RWPE1 (cell line): Measurements from ENCODE around the gene KCNG2.

ENCODE experiments used
- CTCF ChIA-PET: fragments of 350-600 bp; sonication (Branson Sonifier 250); formaldehyde crosslinking; extraction: SDS; loops from one replicate; lab custom pipeline; 2021; lab: Yijun Ruan, JAX
- POLR2A ChIA-PET: fragments of 400-600 bp; formaldehyde crosslinking; extraction: SDS; loops from one replicate; lab custom pipeline; 2020; ENCODE audit warnings: antibody characterized with exemption; ENCODE audit not compliant: low non-redundant PET; lab: Yijun Ruan, JAX
- DNase-seq: peaks from one replicate; pipeline ENCODE4 v3.0.0; 2012; ENCODE audit warnings: low spot score
- H3K27ac ChIP-seq: fragments of 450-650 bp; 2 replicates; pipeline ENCODE4 v1.5.1; 2017
- CTCF ChIP-seq: fragments of 450-650 bp; conservative IDR thresholded peaks from 2 replicates; pipeline ENCODE4 v1.5.1; 2017; ENCODE audit warnings: low read depth, mild to moderate bottlenecking

KCNG2 gene

GRCh38 chr18:79794846-79795245, 2.9 kb upstream of the KCNG2 start:
- CTCF ChIA-PET, result no interaction called here
- no peak overlapping the region for H3K27ac ChIP-seq
- POLR2A ChIA-PET, result no interaction called here
- no peak for DNase-seq
- TF ChIP-seq CTCF, result no peak

DNA sequence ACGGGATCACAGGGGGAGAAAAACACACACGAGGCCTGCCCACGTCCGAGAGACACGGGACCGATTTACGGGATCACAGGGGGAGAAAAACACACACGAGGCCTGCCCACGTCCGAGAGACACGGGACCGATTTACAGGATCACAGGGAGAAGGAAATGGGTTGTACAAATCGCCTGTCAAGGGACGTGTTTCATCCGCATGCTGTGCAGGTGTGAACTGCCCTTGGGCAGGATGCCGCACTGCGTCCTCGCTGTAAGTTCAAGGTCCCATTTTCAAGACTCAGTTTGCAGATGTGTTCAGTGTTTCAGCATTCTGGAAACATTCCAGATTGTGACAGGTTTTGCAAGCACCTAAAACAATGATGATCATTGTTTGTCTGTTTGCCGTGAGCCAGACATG, 2.3 kb upstream of the KCNG2 start:
- POLR2A ChIA-PET, result no interaction called here
- TF ChIP-seq CTCF, result no peak
- no peak for DNase-seq
- H3K27ac ChIP-seq, result no peak overlapping the region
- CTCF ChIA-PET, result no interaction called here

GRCh38 chr18:79796016-79796415, 1.7 kb upstream of the KCNG2 start:
- CTCF ChIA-PET, result interaction anchor here (0.5 kb wide), 1 partner anchor 288 kb away, joined by 3 read pairs; no protein-coding TSS in a partner anchor
- no peak for DNase-seq
- TF ChIP-seq CTCF, result no peak
- POLR2A ChIA-PET, result no interaction called here
- H3K27ac ChIP-seq, result no peak overlapping the region

DNA sequence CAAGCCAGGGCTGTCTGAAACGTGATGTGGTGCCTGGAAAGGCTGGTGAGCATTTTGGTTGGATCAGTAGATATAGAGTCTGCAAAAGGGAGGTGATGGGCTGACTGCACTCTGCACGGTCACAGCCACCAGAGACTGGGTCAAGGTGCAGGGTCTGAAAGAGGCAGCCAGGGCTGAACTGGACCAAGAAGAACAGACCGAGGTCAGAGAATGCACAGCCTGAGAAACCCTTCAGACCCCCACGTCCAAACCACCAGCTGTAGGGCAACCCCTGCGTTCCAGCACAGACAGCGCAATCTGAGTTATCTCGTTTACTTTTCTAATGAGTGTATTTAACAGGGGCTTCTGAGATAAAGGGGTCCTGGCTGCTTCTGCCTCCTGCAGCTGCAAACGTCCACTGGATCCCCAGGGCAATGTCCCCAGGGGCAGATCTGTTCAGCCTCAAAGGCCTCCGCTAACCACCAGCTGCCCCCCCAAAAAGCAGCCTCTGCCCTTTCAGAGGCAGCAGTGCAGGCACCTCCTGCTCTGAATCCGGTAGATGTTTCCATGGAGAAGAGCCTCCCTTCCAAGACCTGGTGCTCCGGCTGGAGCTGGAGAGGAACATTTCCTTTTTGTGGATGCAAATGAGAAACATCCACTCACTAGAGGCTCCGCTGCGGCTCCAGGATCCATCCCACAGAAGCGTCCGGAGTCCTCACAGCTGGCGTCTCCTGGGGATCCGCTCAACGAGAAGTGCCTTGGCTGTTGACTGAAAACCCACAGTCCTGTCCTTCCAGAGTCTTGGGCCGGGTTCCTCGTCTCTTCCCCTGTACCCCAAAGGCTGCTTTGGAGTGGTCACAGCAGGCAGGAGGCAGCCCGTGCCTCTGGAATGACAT, 970 bp upstream of the KCNG2 start:
- no peak for TF ChIP-seq CTCF
- ChIA-PET CTCF (interaction anchor here (0.5 kb wide), 1 partner anchor 289 kb away, joined by 3 read pairs; no protein-coding TSS in a partner anchor), POLR2A (no interaction called here)
- no peak for DNase-seq
- H3K27ac ChIP-seq, result no peak overlapping the region

- no peak for DNase-seq
- H3K27ac ChIP-seq, result no peak overlapping the region
- CTCF ChIA-PET, result no interaction called here
- POLR2A ChIA-PET, result no interaction called here
- no peak for TF ChIP-seq CTCF
Observed at GRCh38 chr18:79798346-79798998, 734 bp downstream of the KCNG2 start.

- CTCF ChIA-PET, result no interaction called here
- POLR2A ChIA-PET, result no interaction called here
- H3K27ac ChIP-seq, result no peak overlapping the region
- TF ChIP-seq CTCF, result no peak
- no peak for DNase-seq
Observed at GRCh38 chr18:79798999-79799370, 1.2 kb downstream of the KCNG2 start.
